Mucosa of stomach (tissue), 1 donor: Measurements from ENCODE around the gene ARHGAP28.

Source experiments
- H3K27me3 ChIP-seq: one replicate; pipeline ENCODE4 v1.7.0; 2013; ENCODE audit warnings: mild to moderate bottlenecking, low read length; ENCODE audit not compliant: control insufficient read depth, insufficient read depth
- H3K36me3 ChIP-seq: one replicate; pipeline ENCODE4 v1.7.0; 2013; ENCODE audit warnings: low read length; ENCODE audit not compliant: control insufficient read depth, insufficient read depth
- H3K4me1 ChIP-seq: one replicate; pipeline ENCODE4 v1.7.0; 2013; ENCODE audit warnings: mild to moderate bottlenecking, low read length; ENCODE audit not compliant: control insufficient read depth, insufficient read depth
- H3K4me3 ChIP-seq: one replicate; pipeline ENCODE4 v1.7.0; 2013; ENCODE audit warnings: low read length
- H3K9ac ChIP-seq: one replicate; pipeline ENCODE4 v1.7.0; 2013; ENCODE audit warnings: mild to moderate bottlenecking, low read length, moderate library complexity
- H3K9me3 ChIP-seq: one replicate; pipeline ENCODE4 v1.7.0; 2013; ENCODE audit warnings: mild to moderate bottlenecking, low read length, moderate library complexity; ENCODE audit not compliant: control insufficient read depth
- donor health status: Pancreatic carcinoma.

The ARHGAP28 gene

DNA sequence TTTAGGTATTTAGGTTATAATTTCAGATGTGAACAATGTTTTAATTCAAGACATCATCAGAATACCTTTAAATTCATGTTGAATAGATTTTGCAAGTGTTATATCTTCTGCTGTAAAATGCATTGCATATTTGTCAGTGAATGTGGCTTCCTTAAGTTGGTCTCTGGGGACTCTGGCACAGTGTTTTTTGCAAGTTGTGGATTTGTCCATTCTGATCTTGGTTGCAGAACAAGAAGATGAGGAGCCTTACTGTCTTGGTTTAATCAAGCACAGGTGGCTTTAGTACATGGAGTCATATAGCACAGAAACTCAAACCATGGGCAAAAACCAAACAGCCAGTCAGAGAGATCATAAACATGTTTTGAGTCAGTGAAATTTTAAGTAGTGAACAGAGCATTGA is 135.7 kb downstream of the ARHGAP28 start:
- Histone ChIP-seq H3K9me3 (no peaks in the 10 kb centered on the region), H3K27me3 (no peaks in the 10 kb centered on the region), H3K4me1 (no peaks in the 10 kb centered on the region), H3K4me3 (no peak overlapping the region), H3K36me3 (no peaks in the 10 kb centered on the region), H3K9ac (no peak overlapping the region)

GRCh38 chr18:6866552-6867085 is 137.1 kb downstream of the ARHGAP28 start:
- Histone ChIP-seq H3K4me1 (no peaks in the 10 kb centered on the region), H3K4me3 (no peak overlapping the region), H3K9me3 (no peaks in the 10 kb centered on the region), H3K9ac (no peak overlapping the region), H3K36me3 (no peaks in the 10 kb centered on the region), H3K27me3 (no peaks in the 10 kb centered on the region)

DNA sequence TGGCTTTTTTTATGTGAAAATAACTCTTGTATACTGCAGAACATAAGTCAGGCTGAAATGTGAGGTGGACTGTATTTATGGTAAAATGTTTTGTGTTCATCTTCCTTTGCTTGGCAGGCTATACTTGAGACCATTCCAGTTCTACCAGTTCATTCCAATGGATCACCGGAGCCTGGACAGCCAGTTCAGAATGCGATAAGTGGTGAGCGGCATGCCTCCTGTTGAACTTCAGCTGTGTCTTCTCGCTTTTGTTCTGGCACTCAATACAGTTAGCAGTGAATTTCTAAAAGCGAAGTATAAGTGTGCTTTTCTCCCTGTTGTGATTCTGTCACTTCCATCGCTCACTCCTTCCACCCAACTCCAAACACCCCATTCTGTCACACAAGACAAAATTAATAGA is 138.5 kb downstream of the ARHGAP28 start:
- H3K4me1 ChIP-seq = no peaks in the 10 kb centered on the region
- no peaks in the 10 kb centered on the region for H3K36me3 ChIP-seq
- no peak overlapping the region for H3K9ac ChIP-seq
- H3K4me3 ChIP-seq = no peak overlapping the region
- H3K27me3 ChIP-seq = no peaks in the 10 kb centered on the region
- no peaks in the 10 kb centered on the region for H3K9me3 ChIP-seq

DNA sequence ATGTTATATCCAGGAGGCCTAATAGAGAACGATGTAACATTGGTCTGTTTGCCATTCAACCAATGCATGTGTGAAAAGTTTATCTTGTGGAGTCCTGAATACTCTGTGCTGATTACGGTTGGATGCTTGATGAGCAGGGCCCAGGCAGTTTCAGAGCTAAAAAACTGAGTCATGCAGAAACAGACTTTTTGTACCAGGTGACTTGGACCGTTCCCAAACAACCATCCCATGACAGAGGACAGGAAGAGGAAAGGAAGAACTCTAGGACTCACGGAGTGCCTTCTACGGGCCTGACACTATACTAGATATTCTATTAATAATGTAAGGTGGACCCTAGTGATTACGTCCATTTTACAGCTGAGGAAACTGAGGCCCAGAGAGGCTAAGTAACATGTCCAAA is 142.1 kb downstream of the ARHGAP28 start:
- Histone ChIP-seq H3K4me3 (no peak overlapping the region), H3K27me3 (no peaks in the 10 kb centered on the region), H3K36me3 (no peaks in the 10 kb centered on the region), H3K4me1 (no peaks in the 10 kb centered on the region), H3K9ac (no peak overlapping the region), H3K9me3 (no peaks in the 10 kb centered on the region)

- no peak overlapping the region for H3K4me3 ChIP-seq
- H3K9me3 ChIP-seq = no peaks in the 10 kb centered on the region
- H3K9ac ChIP-seq = no peak overlapping the region
Observed at GRCh38 chr18:6873040-6873751, 143.7 kb downstream of the ARHGAP28 start.

DNA sequence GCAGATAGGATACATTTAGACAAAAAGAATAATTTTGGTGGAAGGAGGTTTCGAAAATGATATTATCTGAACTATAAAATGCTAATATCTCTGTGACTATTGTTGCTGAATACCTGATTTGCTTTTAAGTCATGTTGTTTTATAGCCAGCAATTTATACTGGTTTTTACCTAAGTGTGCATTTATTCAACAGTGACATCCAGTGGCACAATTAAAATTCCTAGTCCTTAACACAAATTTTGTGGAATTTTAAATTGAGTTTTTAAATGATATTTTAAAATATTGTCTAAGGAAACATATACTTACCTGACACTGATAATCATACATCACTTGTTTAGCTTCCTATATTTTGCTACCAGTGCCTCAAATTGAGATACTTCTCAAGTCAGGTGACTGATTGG is 144.8 kb downstream of the ARHGAP28 start:
- Histone ChIP-seq H3K4me1 (no peaks in the 10 kb centered on the region), H3K9me3 (no peaks in the 10 kb centered on the region), H3K36me3 (no peaks in the 10 kb centered on the region), H3K9ac (no peak overlapping the region), H3K4me3 (no peak overlapping the region), H3K27me3 (no peaks in the 10 kb centered on the region)

More at GRCh38 chr18:6873040-6873751, 143.7 kb downstream of the ARHGAP28 start:
- Histone ChIP-seq H3K36me3 (no peaks in the 10 kb centered on the region), H3K27me3 (no peaks in the 10 kb centered on the region), H3K4me1 (no peaks in the 10 kb centered on the region)

DNA sequence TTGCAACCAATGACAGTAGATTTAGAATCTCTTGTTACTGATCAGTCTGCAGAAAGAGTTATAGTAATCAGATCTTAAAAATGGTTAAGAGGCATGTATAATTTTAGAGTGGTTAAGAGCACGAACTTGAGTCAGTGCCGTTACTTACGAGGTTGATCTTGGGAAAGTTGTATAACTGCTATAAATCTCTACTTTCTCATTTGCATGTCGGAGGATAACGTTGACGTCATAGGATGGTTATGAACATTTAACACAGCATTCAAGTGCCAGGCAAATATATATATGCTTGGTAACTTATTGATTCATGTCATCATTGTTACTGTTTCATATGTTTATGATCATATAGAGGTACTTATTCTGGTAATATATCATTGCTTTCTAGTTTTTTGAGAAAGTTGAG is 146.2 kb downstream of the ARHGAP28 start:
- H3K9ac ChIP-seq = no peak overlapping the region
- no peaks in the 10 kb centered on the region for H3K27me3 ChIP-seq
- no peaks in the 10 kb centered on the region for H3K9me3 ChIP-seq
- no peaks in the 10 kb centered on the region for H3K4me1 ChIP-seq
- no peaks in the 10 kb centered on the region for H3K36me3 ChIP-seq
- H3K4me3 ChIP-seq = no peak overlapping the region

- Histone ChIP-seq H3K36me3 (no peaks in the 10 kb centered on the region), H3K4me1 (no peaks in the 10 kb centered on the region), H3K9ac (no peak overlapping the region), H3K4me3 (no peak overlapping the region), H3K27me3 (no peaks in the 10 kb centered on the region), H3K9me3 (no peaks in the 10 kb centered on the region)
Observed at GRCh38 chr18:6876641-6877041, 147.1 kb downstream of the ARHGAP28 start.

DNA sequence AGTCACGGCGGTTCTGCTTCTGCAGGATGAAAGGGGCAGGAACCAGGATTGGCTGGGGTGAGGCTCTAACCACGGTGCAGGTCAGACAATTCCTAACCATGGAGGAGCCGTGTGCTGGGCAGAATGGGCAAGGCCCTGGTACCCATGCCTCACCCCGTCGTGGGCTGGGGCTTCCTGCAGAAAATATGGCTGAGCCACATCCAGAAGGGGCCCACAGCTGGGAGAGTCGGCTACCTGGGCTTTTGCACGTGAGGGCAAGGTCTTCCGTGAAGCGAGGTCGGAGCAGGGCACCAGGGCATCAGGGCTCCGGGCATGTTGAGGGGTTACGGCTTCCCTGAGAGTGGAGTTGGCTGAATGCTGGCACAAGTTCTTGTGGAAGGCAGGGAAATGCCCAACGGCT is 147.8 kb downstream of the ARHGAP28 start:
- no peak overlapping the region for H3K4me3 ChIP-seq
- no peaks in the 10 kb centered on the region for H3K36me3 ChIP-seq
- no peaks in the 10 kb centered on the region for H3K27me3 ChIP-seq
- no peak overlapping the region for H3K9ac ChIP-seq
- H3K9me3 ChIP-seq = no peaks in the 10 kb centered on the region
- no peaks in the 10 kb centered on the region for H3K4me1 ChIP-seq

DNA sequence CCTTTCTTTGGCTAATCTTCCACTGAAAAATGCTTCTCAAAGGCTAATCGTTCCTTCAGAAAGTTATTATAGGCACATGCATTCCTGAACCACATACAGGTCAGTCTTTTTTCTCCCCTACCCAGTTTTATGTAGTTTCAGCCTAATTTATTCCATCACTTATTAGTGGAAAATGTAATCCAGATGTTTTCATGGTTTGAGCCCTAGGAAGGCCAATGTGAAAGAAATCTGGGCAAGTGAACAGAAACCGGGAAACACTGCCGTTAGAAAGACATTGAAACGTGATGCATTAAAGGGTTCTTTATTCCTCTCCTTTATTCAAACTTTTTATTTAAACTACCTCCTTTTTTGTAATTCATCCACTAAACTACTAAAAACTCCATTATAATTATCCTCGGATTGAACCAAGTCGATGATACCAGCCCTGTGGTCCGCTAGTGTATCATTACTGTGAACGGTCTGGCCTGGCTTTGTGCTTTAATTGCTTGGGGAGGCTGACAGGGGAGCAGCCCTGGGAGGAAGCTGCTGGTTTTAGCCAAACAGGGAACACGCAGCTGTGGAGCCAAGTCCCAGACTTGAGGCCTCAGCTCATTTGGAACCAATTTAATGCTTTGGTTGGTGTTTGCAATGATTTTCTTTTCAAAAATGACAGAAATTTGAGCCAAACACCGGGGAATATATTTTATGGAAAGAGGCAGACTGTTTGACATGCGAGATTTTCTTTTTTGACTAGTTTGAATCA is 149.2 kb downstream of the ARHGAP28 start:
- H3K9me3 ChIP-seq = no peaks in the 10 kb centered on the region
- H3K4me1 ChIP-seq = no peaks in the 10 kb centered on the region
- H3K27me3 ChIP-seq = no peaks in the 10 kb centered on the region
- H3K9ac ChIP-seq = no peak overlapping the region
- no peaks in the 10 kb centered on the region for H3K36me3 ChIP-seq
- no peak overlapping the region for H3K4me3 ChIP-seq

DNA sequence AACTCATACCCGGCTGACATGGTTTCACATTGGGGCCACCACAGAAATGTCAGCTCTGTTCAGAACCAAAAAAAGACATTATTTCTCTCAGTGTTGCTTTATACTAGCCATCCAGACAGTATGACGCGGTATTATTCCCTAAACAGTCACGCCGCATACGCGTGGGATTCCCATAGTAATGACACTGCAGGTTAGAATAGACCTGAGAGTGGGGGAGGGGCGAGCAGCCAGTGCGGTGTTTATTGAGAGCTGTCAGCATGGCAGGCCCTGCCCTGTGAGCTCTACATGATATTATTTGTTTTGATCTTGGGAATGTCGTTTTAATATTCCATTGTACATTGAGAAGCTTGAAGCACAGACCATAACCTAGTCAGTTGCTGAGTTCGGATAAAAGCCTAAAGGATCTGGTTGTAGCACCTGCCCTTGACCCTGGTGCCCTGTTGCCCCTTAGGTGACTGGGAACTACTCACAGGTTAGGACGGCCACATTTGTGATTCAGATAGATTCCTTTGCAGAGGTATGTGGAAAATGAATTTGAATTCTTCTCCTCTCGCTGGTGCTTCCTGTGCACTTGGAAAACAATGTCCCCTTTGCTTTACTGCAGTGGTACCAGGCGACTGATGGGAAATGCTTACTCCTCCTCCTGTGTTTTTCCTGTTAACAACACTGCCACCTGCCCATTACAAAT is 150.1 kb downstream of the ARHGAP28 start:
- Histone ChIP-seq H3K27me3 (no peaks in the 10 kb centered on the region), H3K9me3 (no peaks in the 10 kb centered on the region), H3K4me1 (no peaks in the 10 kb centered on the region), H3K4me3 (no peak overlapping the region), H3K9ac (no peak overlapping the region), H3K36me3 (no peaks in the 10 kb centered on the region)
